ENCODE measurements around the gene RBM23.

RBM23 gene

DNA sequence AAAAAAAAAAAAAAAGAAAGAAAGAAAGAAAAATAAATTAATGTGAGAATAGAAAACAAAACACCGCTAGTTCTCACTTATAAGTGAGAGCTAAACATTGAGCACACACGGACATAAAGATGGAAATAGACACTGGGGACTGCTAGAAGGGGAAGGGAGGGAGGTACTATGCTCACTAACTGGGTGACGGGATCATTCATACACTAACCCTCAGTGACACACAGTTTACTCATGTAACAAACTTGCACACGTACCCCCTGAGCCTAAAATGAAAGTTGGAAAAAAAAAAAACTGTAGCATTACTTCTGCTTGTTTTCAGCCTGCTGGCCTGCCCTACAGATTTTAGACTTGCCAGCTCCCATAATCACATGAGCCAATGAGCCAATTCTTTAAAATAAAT, 20.7 kb upstream of the RBM23 start:
- H3K27ac ChIP-seq (ENCODE audit: extremely low read depth, low read depth, low read length) = no peak overlapping the region
- H3K36me3 ChIP-seq (ENCODE audit: control insufficient read depth in 2 of 2, insufficient read depth in 1 of 2, low read length in 2 of 2) = peaks cover 3 to 7% of the 10 kb centered on the region in 2 experiments; a peak in 2 of 3 replicates
- no peaks in the 10 kb centered on the region for H3K9me3 ChIP-seq (ENCODE audit: control insufficient read depth, insufficient read depth, low read depth, low read length)
- POLR2A ChIA-PET = no interaction called here
- CTCF ChIA-PET = interaction anchor here (0.6 to 4.2 kb wide), 5 partner anchors 10 to 47 kb away, joined by 3 to 32 read pairs (median 11); partner anchors contain the start of gene PRMT5
- H3K4me3 ChIP-seq (ENCODE audit: low read depth, low read length) = no peak overlapping the region
- TF ChIP-seq ZIC2 (tag by site-specific recombination; IDR thresholded peaks at IDR 0.05) = no peak
- TF ChIP-seq ZNF10 (tag by site-specific recombination; IDR thresholded peaks at IDR 0.05) = peak; percentile 85; the same call in 1 of the 2 replicates
- no peak for TF ChIP-seq ZNF677 (tag by site-specific recombination; IDR thresholded peaks at IDR 0.05)
- TF ChIP-seq PRDM1 (tag by site-specific recombination; IDR thresholded peaks at IDR 0.05) = peak; percentile 58
- no peak for TF ChIP-seq ZBTB7A (tag by site-specific recombination; IDR thresholded peaks at IDR 0.05; ENCODE audit: low read depth)
- TF ChIP-seq, protein P1, sequence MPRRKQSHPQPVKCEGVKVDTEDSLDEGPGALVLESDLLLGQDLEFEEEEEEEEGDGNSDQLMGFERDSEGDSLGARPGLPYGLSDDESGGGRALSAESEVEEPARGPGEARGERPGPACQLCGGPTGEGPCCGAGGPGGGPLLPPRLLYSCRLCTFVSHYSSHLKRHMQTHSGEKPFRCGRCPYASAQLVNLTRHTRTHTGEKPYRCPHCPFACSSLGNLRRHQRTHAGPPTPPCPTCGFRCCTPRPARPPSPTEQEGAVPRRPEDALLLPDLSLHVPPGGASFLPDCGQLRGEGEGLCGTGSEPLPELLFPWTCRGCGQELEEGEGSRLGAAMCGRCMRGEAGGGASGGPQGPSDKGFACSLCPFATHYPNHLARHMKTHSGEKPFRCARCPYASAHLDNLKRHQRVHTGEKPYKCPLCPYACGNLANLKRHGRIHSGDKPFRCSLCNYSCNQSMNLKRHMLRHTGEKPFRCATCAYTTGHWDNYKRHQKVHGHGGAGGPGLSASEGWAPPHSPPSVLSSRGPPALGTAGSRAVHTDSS (tag by site-specific recombination; IDR thresholded peaks at IDR 0.05) = no peak
- H3K4me1 ChIP-seq (ENCODE audit: control insufficient read depth, insufficient read depth, low read length) = no peaks in the 10 kb centered on the region

DNA sequence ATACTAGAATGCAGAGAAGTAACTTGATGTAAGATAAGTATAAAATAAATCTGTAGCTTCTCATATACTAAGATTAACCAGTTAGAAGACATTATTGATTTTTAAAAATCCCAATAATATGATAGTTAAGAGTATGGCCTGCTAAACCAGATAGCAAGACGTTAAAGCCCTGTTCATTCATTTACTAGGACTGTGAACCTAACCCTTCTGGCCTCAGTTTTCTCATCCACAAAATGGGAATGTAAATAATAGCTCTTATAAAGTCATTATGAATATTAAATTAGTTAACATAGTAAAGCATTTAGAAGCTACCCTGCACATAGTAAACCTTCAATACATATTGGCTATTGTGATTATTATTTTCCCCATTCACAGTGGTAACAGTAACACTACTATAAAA, 16.2 kb upstream of the RBM23 start:
- Histone ChIP-seq H3K36me3 (ENCODE audit: control insufficient read depth in 2 of 2, insufficient read depth in 1 of 2, low read length in 2 of 2) (no peaks in the 10 kb centered on the region; a peak in 1 of 3 replicates), H3K27ac (ENCODE audit: extremely low read depth, low read depth, low read length) (no peak overlapping the region), H3K9me3 (ENCODE audit: control insufficient read depth, insufficient read depth, low read depth, low read length) (no peaks in the 10 kb centered on the region), H3K4me1 (ENCODE audit: control insufficient read depth, insufficient read depth, low read length) (no peaks in the 10 kb centered on the region), H3K4me3 (ENCODE audit: low read depth, low read length) (no peak overlapping the region)
- TF ChIP-seq ZNF121 (tag by site-specific recombination; IDR thresholded peaks at IDR 0.05) (no peak), ZNF785 (tag by site-specific recombination; IDR thresholded peaks at IDR 0.05) (no peak), ZBTB10 (tag by site-specific recombination; IDR thresholded peaks at IDR 0.05) (no peak), ZSCAN30 (tag by site-specific recombination; IDR thresholded peaks at IDR 0.05) (no peak), ZNF596 (tag by site-specific recombination; IDR thresholded peaks at IDR 0.05) (no peak), SP2 (tag by site-specific recombination; IDR thresholded peaks at IDR 0.05) (no peak), YY1 (tag by site-specific recombination; IDR thresholded peaks at IDR 0.05) (no peak), KLF7 (tag by site-specific recombination; IDR thresholded peaks at IDR 0.05; ENCODE audit: borderline replicate concordance) (no peak), HOXA7 (CRISPR knock-in tag; IDR thresholded peaks at IDR 0.05; ENCODE audit: borderline replicate concordance) (no peak), ZNF837 (tag by site-specific recombination; IDR thresholded peaks at IDR 0.05) (no peak), GLI2 (tag by site-specific recombination; IDR thresholded peaks at IDR 0.05; ENCODE audit: borderline replicate concordance, low read depth) (no peak)
- TF ChIP-seq, protein P2, sequence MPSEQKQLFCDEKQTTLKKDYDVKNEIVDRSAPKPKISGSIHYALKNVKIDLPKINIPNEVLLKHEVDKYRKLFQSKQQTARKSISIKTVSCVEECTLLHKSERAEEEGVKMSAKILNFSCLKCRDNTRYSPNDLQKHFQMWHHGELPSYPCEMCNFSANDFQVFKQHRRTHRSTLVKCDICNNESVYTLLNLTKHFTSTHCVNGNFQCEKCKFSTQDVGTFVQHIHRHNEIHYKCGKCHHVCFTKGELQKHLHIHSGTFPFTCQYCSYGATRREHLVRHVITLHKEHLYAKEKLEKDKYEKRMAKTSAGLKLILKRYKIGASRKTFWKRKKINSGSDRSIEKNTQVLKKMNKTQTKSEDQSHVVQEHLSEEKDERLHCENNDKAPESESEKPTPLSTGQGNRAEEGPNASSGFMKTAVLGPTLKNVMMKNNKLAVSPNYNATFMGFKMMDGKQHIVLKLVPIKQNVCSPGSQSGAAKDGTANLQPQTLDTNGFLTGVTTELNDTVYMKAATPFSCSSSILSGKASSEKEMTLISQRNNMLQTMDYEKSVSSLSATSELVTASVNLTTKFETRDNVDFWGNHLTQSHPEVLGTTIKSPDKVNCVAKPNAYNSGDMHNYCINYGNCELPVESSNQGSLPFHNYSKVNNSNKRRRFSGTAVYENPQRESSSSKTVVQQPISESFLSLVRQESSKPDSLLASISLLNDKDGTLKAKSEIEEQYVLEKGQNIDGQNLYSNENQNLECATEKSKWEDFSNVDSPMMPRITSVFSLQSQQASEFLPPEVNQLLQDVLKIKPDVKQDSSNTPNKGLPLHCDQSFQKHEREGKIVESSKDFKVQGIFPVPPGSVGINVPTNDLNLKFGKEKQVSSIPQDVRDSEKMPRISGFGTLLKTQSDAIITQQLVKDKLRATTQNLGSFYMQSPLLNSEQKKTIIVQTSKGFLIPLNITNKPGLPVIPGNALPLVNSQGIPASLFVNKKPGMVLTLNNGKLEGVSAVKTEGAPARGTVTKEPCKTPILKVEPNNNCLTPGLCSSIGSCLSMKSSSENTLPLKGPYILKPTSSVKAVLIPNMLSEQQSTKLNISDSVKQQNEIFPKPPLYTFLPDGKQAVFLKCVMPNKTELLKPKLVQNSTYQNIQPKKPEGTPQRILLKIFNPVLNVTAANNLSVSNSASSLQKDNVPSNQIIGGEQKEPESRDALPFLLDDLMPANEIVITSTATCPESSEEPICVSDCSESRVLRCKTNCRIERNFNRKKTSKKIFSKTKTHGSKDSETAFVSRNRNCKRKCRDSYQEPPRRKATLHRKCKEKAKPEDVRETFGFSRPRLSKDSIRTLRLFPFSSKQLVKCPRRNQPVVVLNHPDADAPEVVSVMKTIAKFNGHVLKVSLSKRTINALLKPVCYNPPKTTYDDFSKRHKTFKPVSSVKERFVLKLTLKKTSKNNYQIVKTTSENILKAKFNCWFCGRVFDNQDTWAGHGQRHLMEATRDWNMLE (tag by site-specific recombination; conservative IDR thresholded peaks at IDR 0.05; ENCODE audit: low read depth) = no peak
- TF ChIP-seq, protein P3, sequence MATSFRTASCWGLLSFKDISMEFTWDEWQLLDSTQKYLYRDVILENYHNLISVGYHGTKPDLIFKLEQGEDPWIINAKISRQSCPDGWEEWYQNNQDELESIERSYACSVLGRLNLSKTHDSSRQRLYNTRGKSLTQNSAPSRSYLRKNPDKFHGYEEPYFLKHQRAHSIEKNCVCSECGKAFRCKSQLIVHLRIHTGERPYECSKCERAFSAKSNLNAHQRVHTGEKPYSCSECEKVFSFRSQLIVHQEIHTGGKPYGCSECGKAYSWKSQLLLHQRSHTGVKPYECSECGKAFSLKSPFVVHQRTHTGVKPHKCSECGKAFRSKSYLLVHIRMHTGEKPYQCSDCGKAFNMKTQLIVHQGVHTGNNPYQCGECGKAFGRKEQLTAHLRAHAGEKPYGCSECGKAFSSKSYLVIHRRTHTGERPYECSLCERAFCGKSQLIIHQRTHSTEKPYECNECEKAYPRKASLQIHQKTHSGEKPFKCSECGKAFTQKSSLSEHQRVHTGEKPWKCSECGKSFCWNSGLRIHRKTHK (tag by site-specific recombination; IDR thresholded peaks at IDR 0.05) = no peak
- CTCF ChIA-PET = interaction anchor here (0.6 to 2.2 kb wide), 6 partner anchors 14 to 70 kb away, joined by 3 to 7 read pairs (median 4); no protein-coding TSS in a partner anchor
- POLR2A ChIA-PET = interaction anchor here (1.0 kb wide), 1 partner anchor 22 kb away, joined by 5 read pairs; the partner anchor contains the start of gene HAUS4
